CD4-positive, alpha-beta T cell treated with Interleukin-15 for 1 hour (primary cell): ENCODE measurements around the gene DMWD.
"Not testable (repeated sequence)": the region's sequence is repeated elsewhere in the genome, so short reads cannot be mapped to it uniquely, and the experiment has no call there.

Experiments
- DNase-seq: peaks from one replicate; pipeline ENCODE4 v3.0.0-alpha.2; 2020

DMWD gene

DNA sequence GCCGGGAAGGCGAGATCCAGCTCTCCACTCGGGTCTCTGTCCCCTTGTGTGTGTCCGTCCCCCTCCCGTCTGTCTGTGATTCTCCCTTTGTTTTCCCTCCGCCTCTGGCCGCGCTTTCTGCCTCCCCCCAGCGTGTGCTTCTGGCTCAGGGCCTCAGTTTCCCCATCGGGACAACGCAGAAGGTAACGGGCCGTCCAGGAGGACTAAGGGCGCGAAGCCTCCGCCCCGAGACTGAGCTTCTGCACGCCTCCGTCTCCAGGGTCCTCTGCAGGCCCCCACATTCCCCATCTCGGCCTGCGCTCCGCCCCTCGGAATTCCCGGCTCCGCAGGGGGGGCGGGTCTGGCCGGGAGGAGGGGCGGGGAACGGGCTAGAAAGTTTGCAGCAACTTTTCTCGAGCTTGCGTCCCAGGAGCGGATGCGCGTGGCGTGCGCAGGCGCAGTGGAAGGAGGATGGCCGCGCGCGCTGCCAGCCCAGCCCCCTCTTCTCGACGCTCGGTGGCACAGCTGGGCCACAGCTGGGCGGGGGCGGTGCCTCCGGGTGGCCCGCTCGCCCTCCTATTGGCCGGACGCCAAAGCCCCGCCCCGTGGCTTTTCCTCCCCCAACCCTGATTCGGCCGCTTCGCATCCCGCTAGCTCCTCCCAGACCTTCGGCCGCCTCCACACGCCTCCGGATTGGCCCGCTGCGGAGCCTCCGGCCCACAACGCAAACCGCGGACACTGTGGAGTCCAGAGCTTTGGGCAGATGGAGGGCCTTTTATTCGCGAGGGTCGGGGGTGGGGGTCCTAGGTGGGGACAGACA, 23.5 kb downstream of the DMWD start, which contains the start of gene SIX5:
Gene SIX5 (minus strand): TSS at position 269 of the 799 bp plus-strand sequence. CDS start 408 bp downstream, outside the sequence.
- DNase-seq: peak; percentile 96

DNA sequence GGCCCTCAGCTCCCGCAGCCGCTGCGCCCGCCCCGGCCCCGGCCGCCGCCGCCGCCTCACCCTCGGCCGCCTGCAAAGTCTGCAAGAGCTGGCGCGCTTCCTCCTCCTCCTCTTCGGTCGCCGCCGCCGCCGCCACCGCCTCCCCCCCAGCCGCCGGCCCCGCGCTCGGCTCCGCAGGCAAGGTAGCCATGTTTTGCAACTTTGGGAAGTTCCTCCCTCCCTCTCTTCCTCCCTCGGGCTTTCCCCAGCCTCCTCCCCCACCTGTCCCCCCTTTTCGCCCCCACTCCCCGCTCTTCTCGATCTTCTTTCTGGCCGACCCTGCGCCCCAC, 24.0 kb downstream of the DMWD start:
- peak; percentile 38 for DNase-seq

DNA sequence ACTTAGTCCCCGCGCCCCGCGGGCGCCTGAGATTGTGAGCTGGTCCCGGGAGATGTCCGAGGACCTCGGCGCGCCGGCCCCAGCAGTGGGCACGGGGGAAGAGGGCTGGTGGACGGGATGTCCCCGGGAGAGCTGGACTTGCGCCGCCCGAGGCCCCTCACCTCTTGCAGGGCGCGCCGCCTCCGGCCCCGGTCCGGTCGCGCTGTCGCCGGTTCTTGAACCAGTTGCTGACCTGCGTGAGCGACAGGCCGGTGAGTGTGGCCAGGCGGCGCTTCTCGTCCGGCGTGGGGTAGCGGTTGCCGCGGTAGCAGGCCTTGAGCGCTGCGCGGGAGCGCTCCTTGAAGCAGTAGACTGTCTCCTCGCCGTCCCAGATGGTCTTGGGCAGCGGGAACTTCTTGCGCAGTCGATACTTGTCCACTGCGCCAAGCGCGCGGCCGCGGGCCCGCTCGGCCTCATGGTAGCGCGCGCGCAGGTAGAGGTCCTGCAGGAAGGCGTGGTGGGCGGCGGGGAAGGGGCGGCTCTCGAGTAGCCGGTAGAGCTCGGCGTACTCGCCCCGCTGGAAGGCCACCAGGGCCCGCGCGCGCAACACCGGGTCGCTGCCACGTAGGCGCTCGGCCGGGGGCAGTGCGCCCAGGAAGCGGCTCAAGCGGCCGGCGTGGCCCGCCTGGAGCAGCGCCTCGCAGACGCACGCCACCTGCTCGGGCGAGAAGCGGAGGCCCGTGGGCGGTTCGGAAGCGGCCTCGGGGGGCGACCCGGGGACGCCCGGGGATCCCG, 24.6 kb downstream of the DMWD start:
- no peak for DNase-seq

DNA sequence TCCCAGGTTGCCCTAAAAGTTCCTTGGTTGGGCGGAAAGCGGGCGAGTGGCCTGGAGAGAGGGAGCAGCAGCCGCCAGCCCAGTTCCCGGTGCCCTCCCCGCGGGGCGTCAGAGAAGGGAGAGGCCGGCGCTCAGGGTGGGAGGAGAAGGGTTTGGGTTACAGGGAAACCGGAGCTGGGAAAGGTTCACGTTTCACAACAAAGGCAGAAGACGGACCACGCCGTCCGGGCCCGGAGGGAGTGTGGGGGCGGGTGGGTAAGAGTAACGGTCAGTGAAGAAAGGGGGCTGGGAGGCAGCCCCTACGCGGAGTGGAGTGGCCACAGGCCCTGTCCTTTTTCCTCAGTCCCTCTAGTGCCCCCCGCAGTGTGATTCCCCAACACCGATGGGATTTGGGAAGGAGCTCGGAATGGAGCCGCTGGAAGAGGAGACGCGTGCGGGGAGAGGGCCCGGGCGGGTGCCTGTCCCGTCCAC, 25.2 kb downstream of the DMWD start:
- DNase-seq: no peak

DNA sequence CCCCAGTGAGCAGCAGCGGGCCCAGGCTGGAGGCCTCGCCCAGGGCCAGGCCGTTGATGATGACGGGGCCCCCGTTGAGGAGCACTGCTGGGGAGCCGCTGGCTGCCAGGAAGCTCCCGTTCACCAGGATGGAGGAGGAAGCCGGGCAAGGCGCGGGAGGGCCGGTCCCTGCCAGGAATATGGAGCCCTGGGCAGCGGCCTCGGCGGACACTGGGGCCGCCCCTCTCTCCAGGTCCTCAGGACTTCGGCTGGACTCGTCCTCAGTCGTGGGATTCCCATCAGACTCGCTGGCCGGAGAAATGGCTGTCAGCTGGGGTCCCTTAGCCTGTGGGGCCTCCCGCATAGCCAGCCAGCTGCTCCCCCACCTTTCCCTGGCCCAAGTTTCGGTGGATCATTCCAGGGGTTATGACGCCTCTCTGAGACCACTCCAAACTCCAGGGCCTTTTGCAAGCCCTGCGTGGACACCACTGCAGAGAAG, 25.7 kb downstream of the DMWD start:
- DNase-seq: no peak

DNA sequence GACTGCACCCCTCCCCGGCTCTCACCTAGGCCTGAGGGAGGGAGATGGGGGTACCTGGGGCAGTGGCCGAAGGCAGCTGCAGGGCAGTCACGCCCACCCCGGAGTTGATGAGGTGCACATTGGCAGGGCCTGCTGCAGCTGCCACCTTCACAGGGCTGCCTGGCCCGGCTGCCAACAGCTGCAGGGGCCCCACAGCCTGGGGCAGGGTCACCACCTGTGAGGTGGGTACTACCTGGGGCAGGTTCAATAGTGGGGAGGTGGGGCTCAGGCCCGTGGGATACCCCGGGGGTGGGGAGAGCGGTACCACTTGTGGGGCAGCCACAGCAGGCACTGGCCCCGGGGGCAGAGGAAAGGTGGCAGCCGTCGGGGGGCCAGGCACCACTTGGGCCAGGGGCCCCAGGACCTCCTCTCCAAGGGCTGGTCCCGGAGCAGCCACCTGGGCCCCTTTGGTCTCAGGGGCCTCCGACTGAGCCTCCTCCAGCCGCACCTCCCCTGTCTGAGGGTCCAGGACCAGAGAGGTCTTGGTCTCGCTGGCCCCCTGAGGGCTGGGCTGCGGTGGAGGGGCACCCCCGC, 26.3 kb downstream of the DMWD start:
- DNase-seq: no peak

DNA sequence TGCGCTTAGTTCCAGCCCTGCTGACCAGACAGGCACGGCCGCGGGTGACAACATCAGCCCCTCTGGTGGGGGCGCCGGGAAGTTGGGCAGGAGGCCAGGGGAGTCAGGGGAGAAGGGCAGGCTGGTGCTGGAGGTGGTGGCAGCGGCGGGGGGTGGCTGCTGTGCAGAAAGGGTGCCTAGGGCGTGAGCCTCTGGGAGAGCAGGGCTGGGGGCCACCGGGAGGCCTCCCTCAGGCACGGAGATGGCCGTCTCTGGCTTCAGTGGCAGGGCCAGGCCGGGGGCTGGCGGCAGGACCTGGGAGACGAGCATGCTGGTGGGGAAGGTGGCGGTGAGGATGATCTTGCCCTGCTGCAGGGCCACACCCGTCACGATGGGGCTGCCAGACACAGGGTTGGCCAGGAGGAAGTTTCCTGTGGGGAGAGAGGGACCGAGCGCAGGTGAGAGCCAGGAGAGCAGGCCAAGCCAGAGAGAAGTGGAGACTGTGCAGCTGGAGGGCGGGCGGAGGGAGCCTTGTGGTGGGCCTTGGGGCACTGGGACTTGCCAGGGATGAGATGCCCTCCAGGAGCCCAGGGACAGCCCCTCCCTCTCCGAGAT, 26.8 kb downstream of the DMWD start:
- DNase-seq: no peak

DNA sequence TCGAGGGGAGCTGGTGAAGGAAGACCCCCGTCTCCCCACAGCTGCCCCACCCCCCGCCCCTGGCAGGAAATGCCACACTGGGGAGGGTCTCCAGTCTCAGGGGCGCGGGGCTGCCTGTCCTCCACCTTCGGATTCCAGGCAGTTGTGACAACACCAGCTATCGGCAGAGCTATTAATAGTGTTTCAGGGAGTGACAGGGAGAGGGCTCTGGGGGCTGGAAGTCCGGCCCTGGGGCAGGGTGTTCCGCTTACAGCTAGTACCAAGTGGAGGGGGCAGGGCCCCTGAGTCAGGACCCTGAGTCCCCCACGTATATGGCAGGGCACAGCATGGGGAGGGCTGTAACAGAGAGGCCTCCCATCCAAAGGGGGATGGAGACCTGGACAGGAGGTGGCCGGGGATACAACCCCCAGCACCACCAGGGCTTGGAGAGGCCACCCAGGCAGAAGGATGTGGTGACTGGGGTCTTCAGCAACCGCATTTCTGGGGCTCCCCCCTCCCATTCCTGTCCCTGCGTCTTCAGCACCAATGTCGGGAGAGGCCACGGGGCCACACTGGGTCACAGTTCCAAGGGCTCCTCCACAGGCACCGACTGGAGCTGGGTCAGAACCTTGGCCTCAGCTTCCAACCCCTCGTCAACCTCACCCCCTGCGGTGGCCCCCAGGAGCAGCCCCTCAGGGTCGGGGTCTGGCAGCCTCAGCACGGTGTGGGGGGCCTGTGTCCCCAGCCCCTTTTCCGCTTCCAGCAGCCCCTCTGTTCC, 27.5 kb downstream of the DMWD start:
- DNase-seq: no peak

DNA sequence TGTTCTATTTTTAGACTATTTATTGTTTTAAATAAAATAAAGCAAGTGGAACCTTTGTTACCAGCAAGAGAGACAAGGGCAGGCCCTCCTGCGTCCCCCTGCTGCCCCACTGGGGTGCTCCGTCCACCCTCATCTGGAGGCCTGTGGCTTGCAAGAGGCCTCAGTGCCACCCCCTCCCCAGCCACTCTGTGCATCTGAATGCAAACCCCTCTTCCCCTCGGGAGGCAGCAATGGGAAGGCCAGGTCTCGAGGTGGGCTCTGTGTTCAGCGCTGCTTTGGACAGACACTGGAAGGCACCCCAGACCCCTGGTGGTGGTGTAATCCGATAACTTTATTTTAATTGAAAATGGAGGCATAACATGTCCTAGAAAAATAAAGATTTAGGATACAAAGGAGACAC, 28.2 kb downstream of the DMWD start:
- DNase-seq: no peak

DNA sequence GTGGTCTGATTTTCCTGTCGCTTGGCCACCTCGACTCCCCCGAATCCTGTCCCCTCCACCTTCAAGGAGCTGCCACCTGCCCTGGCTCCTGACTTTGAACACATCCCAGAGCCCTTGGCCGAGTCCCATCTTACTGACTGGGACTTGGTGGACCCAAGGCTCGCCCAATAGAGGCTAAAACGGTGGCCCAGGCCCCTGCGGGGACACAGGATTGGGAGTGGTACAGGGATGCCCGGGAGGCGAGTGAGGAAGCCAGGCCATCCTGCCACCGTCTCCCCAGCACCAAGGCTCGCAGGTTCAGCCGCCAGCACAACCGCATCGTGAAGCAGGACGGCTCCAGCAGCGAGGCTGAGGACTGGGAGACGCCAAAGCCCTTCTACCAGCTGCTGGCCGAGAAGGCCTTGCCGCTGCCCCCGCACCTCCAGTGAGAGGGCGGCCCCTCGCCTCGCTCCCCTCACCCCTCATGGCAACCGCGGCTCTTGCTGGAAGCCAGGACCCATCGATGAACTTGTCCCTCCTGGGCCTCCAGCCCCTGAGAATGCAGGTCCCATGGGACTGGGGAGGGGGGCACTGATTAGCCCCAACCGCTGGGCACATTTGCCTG, 28.9 kb downstream of the DMWD start:
- no peak for DNase-seq

DNA sequence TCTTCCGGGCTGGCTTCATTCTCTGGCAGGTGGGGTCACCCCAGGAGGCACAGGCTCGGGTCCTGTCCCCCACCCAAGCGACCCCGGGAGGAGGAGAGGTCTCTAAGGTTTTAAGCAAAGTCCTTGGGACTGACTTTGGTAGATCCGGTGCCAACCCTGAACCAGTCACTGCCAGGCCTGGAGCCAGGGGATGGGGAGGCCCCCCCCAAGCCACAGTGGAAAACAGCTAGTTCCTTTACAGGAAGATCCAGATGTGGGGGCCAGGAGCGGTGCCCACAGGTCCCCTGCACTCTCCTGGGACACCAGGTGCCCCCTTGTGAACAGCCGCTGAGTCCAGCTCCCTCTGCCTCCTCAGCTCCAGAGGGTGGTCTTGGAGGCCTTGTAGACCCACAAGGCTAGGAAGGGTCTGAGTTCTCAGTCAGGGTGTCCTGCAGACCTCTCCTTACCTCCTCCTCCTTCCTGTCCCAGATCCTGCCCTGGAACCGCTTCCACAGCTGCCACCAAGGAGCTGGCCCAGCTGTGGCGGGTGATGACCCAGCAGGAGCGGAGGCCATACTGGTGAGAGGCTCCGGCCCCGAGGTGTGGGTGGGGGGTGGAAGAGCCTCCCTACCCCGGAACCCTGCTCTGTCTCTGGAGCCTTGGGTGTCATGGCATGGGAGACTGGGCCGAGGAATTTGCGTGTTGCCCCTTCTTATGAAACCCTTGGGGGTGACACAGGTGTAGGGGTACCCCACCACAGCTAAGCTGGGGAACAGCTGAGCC, 29.6 kb downstream of the DMWD start:
- no peak for DNase-seq

DNA sequence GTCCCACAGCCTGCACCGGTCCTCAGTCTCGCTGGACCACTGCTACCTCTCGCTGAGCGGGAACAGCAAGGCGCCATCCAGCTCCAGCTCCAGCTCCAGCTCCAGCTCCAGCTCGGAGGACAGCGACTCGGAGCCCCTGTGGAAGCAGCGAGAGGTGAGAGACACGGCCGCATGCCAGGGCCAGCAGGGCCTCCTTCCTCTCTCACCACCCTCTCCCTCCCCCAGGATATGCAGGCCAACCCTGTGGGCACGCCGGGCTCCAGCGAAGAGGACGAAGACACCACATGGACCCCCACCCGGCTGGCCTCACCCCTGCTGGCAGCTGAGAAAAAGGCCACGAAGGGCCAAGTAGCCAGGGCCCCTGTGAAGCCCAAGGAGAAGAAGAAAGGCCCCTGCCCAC, 30.9 kb downstream of the DMWD start:
- DNase-seq: no peak

DNA sequence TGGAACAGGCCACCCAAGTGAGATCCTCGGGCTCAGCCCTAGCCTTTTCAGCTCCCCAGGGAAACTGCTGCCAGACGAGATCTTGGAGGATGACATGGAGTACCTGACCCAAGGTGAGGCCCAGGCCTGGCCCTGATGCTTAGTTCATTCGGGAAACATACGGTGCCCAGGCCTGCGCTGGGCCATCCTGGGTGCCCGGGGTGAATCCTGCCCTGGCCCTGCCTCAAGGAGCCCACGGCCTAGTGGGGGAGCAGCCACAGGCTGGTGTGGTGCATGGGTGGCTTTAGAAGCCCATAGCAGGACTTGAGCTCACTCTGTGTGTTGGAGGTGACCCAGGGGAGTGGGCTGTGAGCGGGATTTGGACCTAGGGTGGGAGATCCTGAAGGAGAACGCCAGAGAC, 33.7 kb downstream of the DMWD start:
- DNase-seq: no peak

DNA sequence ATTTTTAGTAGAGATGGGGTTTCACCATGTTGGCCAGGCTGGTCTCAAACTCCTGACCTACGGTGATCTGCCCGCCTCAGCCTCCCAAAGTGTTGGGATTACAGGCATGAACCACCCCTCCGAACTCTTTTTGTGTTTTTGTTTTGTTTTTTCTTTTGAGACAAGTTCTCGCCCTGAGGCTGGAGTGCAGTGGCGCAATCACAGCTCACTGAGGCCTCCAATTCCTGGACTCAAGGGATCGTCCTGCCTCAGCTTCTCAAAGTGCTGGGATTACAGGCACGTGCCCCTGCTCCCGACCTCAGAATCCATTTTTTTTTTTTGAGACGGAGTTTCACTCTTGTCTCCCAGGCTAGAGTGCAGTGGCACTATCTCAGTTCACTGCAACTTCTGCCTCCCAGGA, 35.0 kb downstream of the DMWD start:
- no peak for DNase-seq

DNA sequence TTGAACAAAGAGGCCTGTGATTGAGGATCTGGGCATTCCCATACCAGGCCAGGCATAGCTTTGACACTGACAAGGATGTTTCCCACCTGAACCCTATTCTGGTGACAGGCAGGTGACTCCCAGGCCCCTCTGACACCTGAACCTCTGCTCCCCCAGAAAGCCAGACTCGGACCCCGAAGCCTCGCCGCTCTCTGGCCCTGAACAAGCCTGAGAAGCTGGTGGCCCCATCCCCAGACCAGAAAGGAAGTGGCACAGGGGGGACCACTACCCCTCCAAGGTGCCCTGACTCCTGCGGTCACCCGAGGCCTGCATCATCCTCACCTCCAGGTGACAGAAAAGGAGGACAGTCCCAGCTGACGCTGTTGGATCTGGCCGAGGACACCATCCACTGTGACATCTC, 38.3 kb downstream of the DMWD start:
- no peak for DNase-seq

DNA sequence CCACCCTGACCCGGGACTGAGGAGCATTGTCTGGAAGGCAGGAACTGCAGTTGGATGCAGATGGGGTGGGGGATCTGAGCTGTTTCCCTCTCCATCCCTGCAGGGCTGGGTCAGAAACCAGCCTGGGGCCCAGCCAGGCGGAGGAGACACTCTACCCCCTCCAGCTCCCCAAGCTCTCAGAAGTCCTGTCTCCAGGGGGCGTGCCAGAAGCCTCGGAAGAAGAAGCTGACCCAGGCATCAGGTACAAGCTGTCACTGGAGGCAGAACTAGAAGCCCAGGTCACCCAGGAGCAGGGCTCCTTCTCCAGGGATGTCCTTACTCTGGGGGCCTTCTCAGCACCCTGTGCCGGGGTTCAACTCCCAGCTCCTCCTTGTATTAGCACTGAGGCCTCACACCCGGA, 39.1 kb downstream of the DMWD start:
- DNase-seq: no peak

DNA sequence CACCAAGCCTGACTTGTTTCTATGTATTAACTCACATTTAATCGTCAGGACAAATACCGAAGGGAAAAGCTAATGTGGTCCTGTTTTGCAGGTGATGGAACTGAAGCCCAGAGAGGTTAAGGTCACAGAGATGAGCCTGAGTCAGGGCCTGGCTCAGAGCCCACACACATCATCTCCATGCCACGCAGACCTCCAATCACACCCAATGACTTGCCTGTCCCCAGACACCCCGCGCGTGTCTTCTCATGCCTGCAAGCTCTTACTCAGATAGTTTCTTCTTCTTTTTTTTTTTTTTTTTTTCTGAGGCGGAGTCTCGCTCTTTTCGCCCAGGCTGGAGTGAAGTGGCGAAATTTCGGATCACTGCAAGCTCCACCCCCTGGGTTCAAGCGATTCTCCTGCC, 40.0 kb downstream of the DMWD start:
- DNase-seq: no peak

DNA sequence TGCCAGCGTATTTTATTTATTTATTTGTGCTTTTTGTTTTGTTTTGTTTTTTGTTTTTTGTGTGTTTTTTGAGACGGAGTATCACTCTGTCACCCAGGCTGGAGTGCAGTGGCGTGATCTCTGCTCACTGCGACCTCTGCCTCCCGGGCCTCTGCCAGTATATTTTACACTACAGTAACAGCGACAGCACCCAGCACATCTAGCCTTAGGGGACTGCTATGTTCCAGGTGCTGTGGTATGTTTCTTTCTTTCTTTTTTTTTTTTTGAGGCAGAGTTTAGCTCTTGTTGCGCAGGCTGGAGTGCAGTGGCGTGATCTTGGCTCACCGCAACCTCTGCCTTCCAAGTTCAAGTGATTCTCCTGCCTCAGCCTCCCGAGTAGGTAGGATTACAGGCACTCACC, 41.2 kb downstream of the DMWD start:
- not testable (repeated sequence) for DNase-seq

DNA sequence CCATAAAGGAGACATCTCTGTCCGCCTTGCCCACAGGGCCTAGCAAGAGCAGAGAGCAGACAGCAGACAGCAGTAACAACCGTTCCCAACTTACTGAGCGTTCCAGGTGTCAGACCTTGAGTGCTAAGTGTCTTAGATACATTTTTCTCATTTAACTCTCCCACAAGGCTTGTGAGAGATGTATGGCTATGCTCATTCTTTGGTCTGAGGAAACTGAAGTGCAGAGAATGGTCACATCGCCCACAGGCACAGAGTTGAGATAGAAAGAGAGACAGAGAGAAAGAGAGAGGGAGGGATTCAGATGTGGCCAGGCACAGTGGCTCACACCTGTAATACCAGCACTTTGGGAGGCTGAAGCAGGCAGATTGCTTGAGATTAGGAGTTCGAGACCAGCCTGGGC, 45.1 kb downstream of the DMWD start:
- DNase-seq: no peak

DNA sequence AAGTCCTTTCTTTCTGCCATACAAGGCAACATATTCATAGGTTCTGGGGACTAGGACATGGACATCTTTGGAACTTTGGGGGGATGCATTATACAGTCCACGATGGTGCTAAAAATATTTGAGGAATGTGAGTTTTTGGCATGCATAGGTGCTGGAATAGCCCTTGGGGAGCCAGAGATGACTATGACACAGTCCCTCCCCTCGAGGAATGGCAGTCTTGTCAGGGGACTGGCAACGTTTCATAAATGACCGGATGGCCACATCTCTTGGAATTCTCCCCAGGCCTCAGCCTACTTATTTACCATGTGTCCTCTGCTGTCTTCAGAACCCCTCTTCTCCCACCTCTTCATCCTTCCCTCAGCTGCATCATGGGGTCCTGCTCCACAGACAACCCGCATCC, 45.8 kb downstream of the DMWD start:
- no peak for DNase-seq

DNA sequence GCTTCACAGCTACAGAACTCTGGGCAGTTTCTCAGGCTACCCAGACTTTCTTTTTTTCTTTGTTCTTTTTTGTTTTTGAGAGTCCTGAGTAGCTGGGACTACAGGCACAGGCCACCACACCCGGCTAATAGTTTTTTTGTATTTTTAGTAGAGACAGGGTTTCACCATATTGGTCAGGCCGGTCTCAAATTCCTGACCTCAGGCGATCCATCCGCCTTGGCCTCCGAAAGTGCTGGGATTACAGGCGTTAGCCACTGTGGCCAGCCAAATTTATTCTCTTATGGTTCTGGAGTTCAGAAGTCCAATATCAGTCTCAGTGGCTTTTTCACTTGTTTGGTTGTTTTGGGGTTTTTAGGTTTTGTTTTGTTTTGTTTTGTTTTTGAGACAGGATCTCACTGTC, 47.0 kb downstream of the DMWD start:
- no peak for DNase-seq

DNA sequence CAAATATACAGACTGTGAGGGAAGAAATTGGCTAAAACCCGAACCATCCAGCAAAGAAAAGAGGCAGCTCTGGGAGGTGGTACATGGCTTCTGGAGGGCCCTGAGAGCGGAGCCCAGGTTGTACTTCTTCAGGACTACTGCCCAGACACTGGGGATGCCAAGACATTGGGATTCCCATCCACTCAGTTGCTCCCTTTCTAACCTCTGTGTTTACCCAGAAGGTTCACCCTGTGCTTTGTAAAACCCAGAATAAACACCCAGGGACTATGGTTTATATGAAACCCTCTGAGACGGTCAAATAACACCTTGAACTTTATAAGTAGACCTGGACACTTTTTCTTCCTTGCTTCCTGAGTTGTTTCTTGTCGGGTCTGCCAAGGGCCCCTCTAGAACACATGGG, 49.7 kb downstream of the DMWD start:
- no peak for DNase-seq
